Activated CD4-positive, alpha-beta T cell treated with anti-CD3 and anti-CD28 coated beads, Interleukin-2, amount 10 ng/mL, durations not matched to agents 24 days and 14 days (primary cell): ENCODE measurements around the gene FAM151A. TPM values are rescaled to one million over a fixed set of nuclear protein-coding genes. Genes with fewer than 3 reads are reported as not detected.

Experiments
- DNase-seq: peaks from one replicate; pipeline ENCODE4 v3.0.0; 2022
- H3K27ac Mint-ChIP-seq: one replicate; pipeline ENCODE4 v1.8.0; 2022; ENCODE audit warnings: mild to moderate bottlenecking, mixed read lengths
- H3K27me3 Mint-ChIP-seq: one replicate; pipeline ENCODE4 v1.8.0; 2022; ENCODE audit warnings: mixed read lengths
- H3K36me3 Mint-ChIP-seq: one replicate; pipeline ENCODE4 v1.8.0; 2022; ENCODE audit warnings: low read depth, mild to moderate bottlenecking, mixed read lengths
- H3K4me1 Mint-ChIP-seq: one replicate; pipeline ENCODE4 v1.8.0; 2021; ENCODE audit warnings: mixed read lengths
- H3K4me3 Mint-ChIP-seq: one replicate; pipeline ENCODE4 v1.8.0; 2022; ENCODE audit warnings: mild to moderate bottlenecking, moderate library complexity, mixed read lengths
- H3K9me3 Mint-ChIP-seq: one replicate; pipeline ENCODE4 v1.8.0; 2021; ENCODE audit warnings: mixed read lengths
- intact Hi-C: fragments of 100-400 bp; cut with micrococcal nuclease; formaldehyde crosslinking; loops from one replicate; pipeline ENCODE4 v1.15.1; 2023
- total RNA-seq: library from RNA; stranded (reverse); gene quantifications from 2 replicates; pipeline ENCODE4 v1.2.3, GENCODE V29; 2022

The FAM151A gene
- total RNA-seq, 1 donor from 2014 or later, result not detected

DNA sequence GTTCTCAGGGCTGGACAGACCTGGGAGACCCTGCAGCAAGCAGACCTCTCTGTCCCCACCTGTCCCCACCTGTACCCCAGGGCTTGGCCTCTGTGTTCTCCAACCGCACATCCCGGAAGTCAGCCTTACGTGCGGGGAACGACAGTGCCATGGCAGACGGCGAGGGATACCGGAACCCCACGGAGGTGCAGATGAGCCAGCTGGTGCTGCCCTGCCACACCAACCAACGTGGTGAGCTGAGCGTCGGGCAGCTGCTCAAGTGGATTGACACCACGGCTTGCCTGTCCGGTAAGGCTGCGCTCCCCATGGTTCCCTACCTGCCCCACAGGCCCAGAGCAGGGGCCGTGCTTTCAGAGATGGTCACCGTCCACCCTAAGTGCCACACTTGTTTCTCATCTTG, 38.8 kb downstream of the FAM151A start:
- Mint-ChIP-seq H3K4me3 (no peak overlapping the region), H3K27ac (no peak overlapping the region), H3K27me3 (no peaks in the 10 kb centered on the region), H3K9me3 (no peaks in the 10 kb centered on the region), H3K4me1 (no peaks in the 10 kb centered on the region), H3K36me3 (no peaks in the 10 kb centered on the region)
- intact Hi-C loops, result no loop called here
- no peak for DNase-seq

GRCh38 chr1:54583871-54584270, 39.5 kb downstream of the FAM151A start:
- Mint-ChIP-seq H3K36me3 (no peaks in the 10 kb centered on the region), H3K4me1 (no peaks in the 10 kb centered on the region), H3K27me3 (no peaks in the 10 kb centered on the region), H3K27ac (no peak overlapping the region), H3K9me3 (no peaks in the 10 kb centered on the region), H3K4me3 (no peak overlapping the region)
- DNase-seq, result no peak
- intact Hi-C loops, result no loop called here

DNA sequence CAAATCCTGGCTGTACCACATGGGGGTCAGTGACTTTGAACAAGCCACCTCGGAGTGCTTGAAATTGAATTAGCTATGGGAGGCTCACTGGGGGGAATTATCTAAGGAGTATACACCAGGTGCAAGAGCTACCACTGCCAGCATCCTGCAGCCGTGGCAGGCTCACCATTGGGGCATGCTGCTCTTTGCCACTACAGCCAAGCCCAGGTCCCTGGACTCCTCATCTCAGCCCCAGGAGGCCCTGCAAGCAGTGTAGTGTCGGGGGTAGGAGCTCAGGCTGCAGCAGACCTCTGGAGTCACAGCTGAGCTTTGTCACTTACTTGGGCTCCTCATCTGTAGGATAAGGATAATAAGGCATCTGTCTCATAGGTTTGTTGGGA, 40.0 kb downstream of the FAM151A start:
- Mint-ChIP-seq H3K9me3 (no peaks in the 10 kb centered on the region), H3K4me1 (no peaks in the 10 kb centered on the region), H3K36me3 (no peaks in the 10 kb centered on the region), H3K27me3 (no peaks in the 10 kb centered on the region), H3K27ac (no peak overlapping the region), H3K4me3 (no peak overlapping the region)
- intact Hi-C loops, result no loop called here
- DNase-seq, result no peak

- no peaks in the 10 kb centered on the region for H3K9me3 Mint-ChIP-seq
- H3K27ac Mint-ChIP-seq, result no peak overlapping the region
- no peaks in the 10 kb centered on the region for H3K27me3 Mint-ChIP-seq
- H3K4me3 Mint-ChIP-seq, result no peak overlapping the region
- intact Hi-C loops, result no loop called here
- no peaks in the 10 kb centered on the region for H3K4me1 Mint-ChIP-seq
- no peak for DNase-seq
- H3K36me3 Mint-ChIP-seq, result no peaks in the 10 kb centered on the region
Observed at GRCh38 chr1:54582566-54583306, 40.6 kb downstream of the FAM151A start.

- intact Hi-C loops, result no loop called here
- H3K4me1 Mint-ChIP-seq, result no peaks in the 10 kb centered on the region
- no peaks in the 10 kb centered on the region for H3K9me3 Mint-ChIP-seq
- no peak overlapping the region for H3K27ac Mint-ChIP-seq
- H3K4me3 Mint-ChIP-seq, result no peak overlapping the region
- no peaks in the 10 kb centered on the region for H3K36me3 Mint-ChIP-seq
- no peak for DNase-seq
- no peaks in the 10 kb centered on the region for H3K27me3 Mint-ChIP-seq
Observed at GRCh38 chr1:54581621-54582035, 41.7 kb downstream of the FAM151A start.

DNA sequence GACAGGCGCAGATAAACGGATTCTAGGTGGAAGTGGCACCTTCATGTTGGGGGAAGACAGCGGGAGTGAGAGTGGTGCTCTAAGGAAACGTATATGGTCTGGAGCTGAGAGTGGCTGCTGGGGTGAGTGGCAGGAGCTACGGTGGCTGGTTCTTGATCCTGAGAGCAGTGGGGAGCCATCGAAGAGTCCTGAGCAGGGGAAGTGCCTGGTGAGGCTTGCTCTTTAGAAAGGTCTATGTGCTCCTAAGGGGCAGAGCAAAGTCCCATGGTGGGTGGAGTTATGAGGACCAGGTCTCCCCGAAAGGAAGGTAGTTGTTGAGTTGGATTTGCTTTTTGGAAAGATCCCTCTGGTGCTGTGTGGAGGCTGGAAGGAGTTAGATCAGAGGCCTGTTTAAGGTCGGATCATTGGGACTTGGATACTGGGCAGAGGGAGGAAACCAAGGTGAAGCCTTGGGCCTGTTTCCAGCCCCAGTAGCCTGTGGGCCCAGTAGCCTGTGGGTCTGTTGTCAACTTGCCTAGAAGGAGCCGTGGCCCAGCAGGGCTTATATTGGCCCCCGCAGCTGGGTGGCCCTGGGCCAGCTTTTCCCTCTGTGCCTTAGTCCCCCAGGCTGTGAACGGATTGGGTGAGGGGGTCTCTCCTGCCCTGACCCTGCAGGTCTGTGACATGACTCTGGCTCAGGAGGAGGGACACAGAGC, 42.3 kb downstream of the FAM151A start:
- intact Hi-C loops, result no loop called here
- Mint-ChIP-seq H3K27ac (no peak overlapping the region), H3K9me3 (no peaks in the 10 kb centered on the region), H3K4me3 (no peak overlapping the region), H3K27me3 (no peaks in the 10 kb centered on the region), H3K4me1 (no peaks in the 10 kb centered on the region), H3K36me3 (no peaks in the 10 kb centered on the region)
- DNase-seq, result no peak

DNA sequence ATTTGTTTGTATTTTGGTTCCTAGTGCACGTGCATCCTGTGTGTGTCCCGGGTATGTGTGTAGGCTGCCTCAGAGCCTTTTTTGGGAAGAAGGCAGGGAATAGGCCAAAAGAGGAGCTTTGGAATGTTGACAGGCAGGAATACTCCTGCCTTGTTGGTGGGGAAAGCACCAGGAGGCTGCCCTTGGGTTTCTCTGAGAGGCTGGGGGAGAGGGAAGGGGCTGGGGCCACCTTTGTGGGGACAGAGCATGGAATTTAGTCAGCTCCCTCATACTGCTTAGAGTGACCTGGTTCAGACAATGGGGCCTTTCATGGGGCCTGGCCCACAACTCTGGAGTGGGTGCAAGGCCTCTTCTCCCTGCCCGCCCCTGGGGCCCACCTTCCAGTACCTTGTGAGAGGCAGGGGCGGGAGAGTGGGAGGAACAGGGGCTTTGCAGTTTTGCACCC, 44.0 kb downstream of the FAM151A start:
- Mint-ChIP-seq H3K4me1 (no peaks in the 10 kb centered on the region), H3K4me3 (no peak overlapping the region), H3K36me3 (no peaks in the 10 kb centered on the region), H3K27me3 (no peaks in the 10 kb centered on the region), H3K9me3 (no peaks in the 10 kb centered on the region), H3K27ac (no peak overlapping the region)
- DNase-seq, result no peak
- intact Hi-C loops, result no loop called here

DNA sequence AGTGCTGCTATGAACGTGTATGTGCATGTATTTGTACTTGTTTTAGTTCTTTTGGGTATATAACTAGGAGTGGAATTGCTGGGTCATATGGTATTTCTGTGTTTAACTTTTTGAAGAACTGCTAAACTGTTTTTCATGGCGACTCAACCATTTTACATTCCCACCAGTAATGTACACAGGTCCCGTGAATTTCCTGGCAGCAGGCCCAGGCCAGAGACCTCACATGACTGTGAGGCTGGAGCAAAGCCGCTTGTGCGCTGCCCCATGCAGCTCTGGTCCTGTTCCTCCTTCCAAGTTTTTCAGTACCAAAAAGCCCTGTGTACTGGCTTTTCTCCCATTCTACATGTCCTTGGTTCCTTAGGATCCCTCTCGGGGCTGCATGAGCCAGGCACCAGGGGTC, 45.7 kb downstream of the FAM151A start:
- no peaks in the 10 kb centered on the region for H3K4me1 Mint-ChIP-seq
- intact Hi-C loops, result no loop called here
- no peak overlapping the region for H3K27ac Mint-ChIP-seq
- DNase-seq, result no peak
- no peak overlapping the region for H3K4me3 Mint-ChIP-seq
- no peaks in the 10 kb centered on the region for H3K27me3 Mint-ChIP-seq
- no peaks in the 10 kb centered on the region for H3K36me3 Mint-ChIP-seq
- H3K9me3 Mint-ChIP-seq, result no peaks in the 10 kb centered on the region

GRCh38 chr1:54575605-54576290, 47.6 kb downstream of the FAM151A start:
- intact Hi-C loops, result no loop called here
- no peaks in the 10 kb centered on the region for H3K9me3 Mint-ChIP-seq
- H3K27ac Mint-ChIP-seq, result no peak overlapping the region
- no peaks in the 10 kb centered on the region for H3K4me1 Mint-ChIP-seq
- H3K36me3 Mint-ChIP-seq, result no peaks in the 10 kb centered on the region
- no peaks in the 10 kb centered on the region for H3K27me3 Mint-ChIP-seq
- DNase-seq, result no peak
- no peak overlapping the region for H3K4me3 Mint-ChIP-seq

- no peak for DNase-seq
- intact Hi-C loops, result no loop called here
- no peaks in the 10 kb centered on the region for H3K4me1 Mint-ChIP-seq
- H3K27me3 Mint-ChIP-seq, result no peaks in the 10 kb centered on the region
- no peak overlapping the region for H3K27ac Mint-ChIP-seq
- H3K4me3 Mint-ChIP-seq, result no peak overlapping the region
- H3K9me3 Mint-ChIP-seq, result no peaks in the 10 kb centered on the region
- H3K36me3 Mint-ChIP-seq, result no peaks in the 10 kb centered on the region
Observed at GRCh38 chr1:54575161-54575560, 48.2 kb downstream of the FAM151A start.

DNA sequence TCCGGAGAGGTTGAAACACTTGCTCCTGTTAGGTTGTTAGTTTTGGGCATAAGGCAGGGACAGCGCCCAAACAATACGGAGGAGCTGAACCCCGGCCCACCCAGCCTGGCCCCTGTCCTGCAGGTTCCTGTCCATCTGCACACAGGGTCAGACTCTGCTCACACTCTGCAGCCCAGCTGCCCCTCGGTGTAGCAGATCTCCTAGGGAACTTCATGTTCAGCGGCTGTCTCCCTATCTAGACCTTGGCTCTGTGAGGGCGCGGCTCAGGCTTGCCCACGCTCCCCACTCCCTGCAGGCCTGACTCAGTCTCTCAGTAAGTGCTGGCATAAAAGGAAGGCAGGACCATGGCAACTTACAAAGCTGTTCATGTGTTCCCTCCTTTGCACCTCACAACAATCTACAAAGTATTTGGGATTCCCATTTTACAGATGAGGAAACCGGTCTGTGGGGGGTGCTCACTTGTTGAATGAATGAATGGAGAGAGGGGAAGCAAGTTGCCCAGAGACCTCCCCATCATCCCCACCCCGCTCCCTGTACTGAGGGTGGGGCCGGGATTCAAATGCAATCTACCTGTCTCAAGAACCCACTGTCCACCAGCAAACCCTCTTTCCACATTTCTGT, 49.1 kb downstream of the FAM151A start:
- intact Hi-C loops, result no loop called here
- H3K4me3 Mint-ChIP-seq, result no peak overlapping the region
- H3K4me1 Mint-ChIP-seq, result no peaks in the 10 kb centered on the region
- no peaks in the 10 kb centered on the region for H3K36me3 Mint-ChIP-seq
- H3K27me3 Mint-ChIP-seq, result no peaks in the 10 kb centered on the region
- no peaks in the 10 kb centered on the region for H3K9me3 Mint-ChIP-seq
- no peak for DNase-seq
- H3K27ac Mint-ChIP-seq, result no peak overlapping the region

- H3K27ac Mint-ChIP-seq, result no peak overlapping the region
- no peaks in the 10 kb centered on the region for H3K4me1 Mint-ChIP-seq
- no peaks in the 10 kb centered on the region for H3K27me3 Mint-ChIP-seq
- intact Hi-C loops, result no loop called here
- H3K36me3 Mint-ChIP-seq, result no peaks in the 10 kb centered on the region
- no peak overlapping the region for H3K4me3 Mint-ChIP-seq
- DNase-seq, result no peak
- no peaks in the 10 kb centered on the region for H3K9me3 Mint-ChIP-seq
Observed at GRCh38 chr1:54572542-54572850, 50.8 kb downstream of the FAM151A start.

- intact Hi-C loops, result no loop called here
- H3K27me3 Mint-ChIP-seq, result no peaks in the 10 kb centered on the region
- DNase-seq, result no peak
- H3K36me3 Mint-ChIP-seq, result no peaks in the 10 kb centered on the region
- no peak overlapping the region for H3K4me3 Mint-ChIP-seq
- no peaks in the 10 kb centered on the region for H3K4me1 Mint-ChIP-seq
- no peak overlapping the region for H3K27ac Mint-ChIP-seq
- no peaks in the 10 kb centered on the region for H3K9me3 Mint-ChIP-seq
Observed at GRCh38 chr1:54571803-54572541, 51.4 kb downstream of the FAM151A start.

- peaks cover 2% of the 10 kb centered on the region for H3K27me3 Mint-ChIP-seq
- H3K4me1 Mint-ChIP-seq, result no peaks in the 10 kb centered on the region
- no peak for DNase-seq
- no peaks in the 10 kb centered on the region for H3K9me3 Mint-ChIP-seq
- intact Hi-C loops, result no loop called here
- H3K4me3 Mint-ChIP-seq, result no peak overlapping the region
- H3K36me3 Mint-ChIP-seq, result no peaks in the 10 kb centered on the region
- H3K27ac Mint-ChIP-seq, result no peak overlapping the region
Observed at GRCh38 chr1:54571326-54571725, 52.0 kb downstream of the FAM151A start.
